HG03045 (cell line): ENCODE results near the gene RASL10B.

Experiments
- ATAC-seq: cut with Tn5 transposase; IDR thresholded peaks from one replicate; pipeline ENCODE4 v1.9.1; 2021; ENCODE audit warnings: mild to moderate bottlenecking, moderate library complexity; ENCODE audit not compliant: unreplicated experiment

Gene RASL10B

DNA sequence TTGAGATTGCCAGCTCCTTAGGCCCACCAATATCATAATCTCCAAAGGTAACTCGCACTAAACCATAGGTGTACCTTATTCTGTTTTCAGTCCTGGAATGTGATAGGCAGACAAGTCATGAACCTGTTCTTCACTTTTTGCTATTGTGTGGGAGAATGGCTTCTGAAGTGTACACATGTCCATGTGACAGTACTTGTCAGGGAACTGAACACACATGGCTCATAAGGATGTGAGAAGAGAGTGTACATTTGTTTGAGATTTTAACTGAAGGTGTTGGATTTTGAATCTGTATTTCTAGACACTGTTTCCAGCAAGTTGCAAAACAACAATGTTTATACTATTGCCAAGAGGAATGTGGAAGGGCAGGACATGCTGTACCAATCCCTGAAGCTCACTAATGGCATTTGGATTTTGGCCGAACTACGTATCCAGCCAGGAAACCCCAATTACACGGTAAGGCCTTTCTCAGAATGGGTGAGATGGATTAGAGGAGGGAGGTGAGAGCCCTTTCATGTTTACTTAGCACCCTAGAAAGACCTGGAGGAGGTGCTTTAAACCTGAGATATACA, 14.5 kb upstream of the RASL10B start:
- no peak for ATAC-seq

- ATAC-seq = no peak
Measured at GRCh38 chr17:35717475-35717874, 14.0 kb upstream of the RASL10B start.

DNA sequence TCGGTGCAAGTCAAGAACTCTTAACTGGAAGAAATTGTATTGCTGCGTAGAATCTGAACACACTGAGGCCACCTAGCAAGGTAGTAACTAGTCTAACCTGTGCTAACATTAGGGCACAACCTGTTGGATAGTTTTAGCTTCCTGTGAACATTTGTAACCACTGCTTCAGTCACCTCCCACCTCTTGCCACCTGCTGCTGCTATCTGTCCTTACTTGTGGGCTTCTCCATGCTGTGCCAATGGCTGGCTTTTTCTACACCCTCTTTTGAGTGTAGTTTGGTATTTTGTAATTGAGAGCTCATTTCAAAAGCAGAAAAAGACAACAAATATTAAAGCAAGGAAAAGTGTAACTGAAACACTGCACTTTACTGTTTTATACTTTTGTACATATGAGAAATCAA, 7.7 kb upstream of the RASL10B start:
- ATAC-seq = no peak

DNA sequence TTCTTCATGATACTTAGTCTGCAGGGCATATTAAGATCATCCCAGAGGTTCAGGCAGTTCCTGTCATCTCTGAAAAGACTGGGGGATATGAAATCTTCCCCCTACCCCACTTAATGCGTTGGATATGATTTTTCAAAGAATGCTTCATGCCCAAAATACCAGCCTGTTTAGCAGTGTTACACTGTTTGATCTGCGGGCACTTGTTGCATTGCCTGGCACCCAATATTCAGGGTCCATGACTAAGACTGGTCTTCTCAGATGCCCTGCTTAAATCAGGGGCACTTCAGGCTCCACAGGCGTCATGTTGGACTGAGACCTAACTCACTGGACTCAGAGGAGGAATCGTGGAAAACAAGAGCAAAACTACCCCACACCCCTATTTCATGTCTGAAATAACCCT, 6.4 kb upstream of the RASL10B start:
- no peak for ATAC-seq

- no peak for ATAC-seq
Measured at GRCh38 chr17:35725802-35726126, 5.7 kb upstream of the RASL10B start.

- ATAC-seq = no peak
Measured at GRCh38 chr17:35726127-35726952, 5.1 kb upstream of the RASL10B start.

- no peak for ATAC-seq
Measured at GRCh38 chr17:35726953-35727460, 4.4 kb upstream of the RASL10B start.

GRCh38 chr17:35727635-35728034, 3.8 kb upstream of the RASL10B start:
- no peak for ATAC-seq

- ATAC-seq = no peak
Measured at GRCh38 chr17:35728551-35728950, 2.9 kb upstream of the RASL10B start.

DNA sequence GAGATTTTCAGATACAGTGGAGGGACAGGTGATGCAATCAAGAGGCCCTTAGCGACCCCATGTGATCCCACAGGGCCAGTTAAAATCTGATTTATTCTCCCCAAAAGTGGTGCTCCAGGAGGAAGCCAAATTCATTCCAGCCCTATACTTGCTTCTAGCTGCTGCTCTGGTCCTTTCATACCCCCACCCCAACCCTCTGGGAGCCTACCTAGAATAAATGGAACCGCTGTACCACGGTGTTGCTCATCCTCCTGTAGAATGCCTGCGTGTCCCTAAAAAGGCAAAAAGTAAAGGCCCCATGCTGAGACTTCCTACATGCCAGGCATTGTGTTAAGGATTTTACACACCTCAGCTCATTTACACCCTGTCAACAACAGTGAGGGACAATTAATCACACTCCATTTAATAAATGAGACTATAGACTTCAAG, 2.0 kb upstream of the RASL10B start:
- no peak for ATAC-seq

DNA sequence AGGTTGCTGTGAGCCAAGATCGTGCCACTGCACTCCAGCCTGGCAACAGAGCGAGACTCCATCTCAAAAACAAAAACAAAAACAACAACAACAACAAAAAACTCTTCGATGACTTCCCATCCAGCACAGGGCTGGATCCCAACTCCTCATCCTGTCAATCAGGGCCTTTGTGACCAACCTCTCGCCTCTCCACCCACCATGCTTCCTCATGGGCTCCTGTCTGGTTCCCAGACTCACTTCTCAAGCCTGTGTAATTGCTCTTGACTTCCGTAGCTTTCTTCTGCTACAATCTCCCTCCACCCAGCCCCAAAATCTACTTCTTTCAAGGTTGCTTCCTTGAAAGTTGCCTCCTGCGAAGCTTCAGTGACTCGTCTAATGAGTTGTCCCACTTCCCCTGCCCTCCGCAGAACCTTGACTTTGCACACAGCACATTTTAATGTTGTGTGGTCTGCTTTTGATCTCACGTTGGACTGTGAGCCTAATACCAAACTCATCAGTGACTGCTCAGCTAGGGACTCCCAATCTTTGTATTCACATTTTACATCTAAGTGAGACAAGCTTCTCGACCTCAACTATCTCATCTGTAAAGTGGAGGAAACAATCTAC, 936 bp upstream of the RASL10B start:
- ATAC-seq = no peak

DNA sequence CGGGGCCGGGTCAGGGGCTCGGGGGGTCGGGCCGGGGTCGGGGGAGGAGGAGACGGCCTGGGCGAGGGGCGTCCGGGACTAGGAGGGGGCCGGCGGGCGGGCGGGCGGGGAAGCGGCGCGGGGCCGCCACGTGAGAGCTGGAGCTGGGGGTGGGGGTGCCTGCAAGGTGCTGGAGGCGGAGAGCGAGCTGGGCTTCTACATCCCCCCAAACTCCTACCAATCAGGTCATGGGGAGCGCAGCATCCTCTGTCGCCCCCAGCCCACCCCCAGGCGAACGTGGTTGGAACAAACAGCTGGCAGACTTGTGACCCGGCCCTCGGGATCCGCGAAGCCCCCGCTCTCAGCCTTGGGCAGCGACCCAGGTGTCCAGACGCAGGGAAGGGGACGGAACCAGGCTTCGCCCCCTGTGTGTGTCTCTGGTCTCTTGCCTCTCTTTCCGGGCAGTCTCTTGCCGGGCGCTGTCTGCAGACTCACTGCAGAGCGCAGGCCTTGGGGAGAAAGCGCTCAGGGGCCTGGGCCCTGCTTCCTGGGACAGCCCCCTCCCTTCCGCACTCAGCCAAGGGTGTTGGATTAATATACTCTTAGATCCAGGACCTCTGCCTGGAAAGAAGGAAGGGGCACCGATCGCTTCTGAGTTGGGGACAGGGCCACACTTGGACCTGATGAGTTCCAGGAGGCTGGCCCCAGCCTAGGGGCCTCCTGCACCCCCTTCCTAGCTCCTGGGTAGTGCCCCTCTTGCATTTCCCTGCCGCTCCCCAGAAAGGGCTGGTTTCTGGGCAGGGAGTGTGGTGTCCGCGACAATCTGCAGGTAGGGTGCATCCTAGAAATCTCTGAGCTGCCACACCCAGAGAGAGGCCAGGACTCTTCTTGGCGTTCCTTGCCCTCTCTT, 722 bp downstream of the RASL10B start:
- no peak for ATAC-seq

DNA sequence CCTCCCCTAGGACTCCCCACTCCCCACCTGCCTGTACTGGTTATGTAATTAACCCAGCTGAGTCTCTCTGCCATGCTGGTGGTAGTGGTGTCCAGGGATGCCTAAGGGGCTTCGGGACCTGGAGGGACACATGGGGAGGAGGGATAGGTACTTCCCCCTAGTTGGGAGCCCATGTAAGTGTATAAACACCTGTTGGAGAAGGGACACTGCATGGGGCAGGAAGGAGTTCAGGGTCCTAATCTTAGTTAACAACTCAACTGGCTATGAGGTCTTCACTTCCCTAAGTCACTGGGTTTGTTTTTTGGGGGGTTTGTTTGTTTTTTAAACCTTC, 1.3 kb downstream of the RASL10B start:
- no peak for ATAC-seq

GRCh38 chr17:35733366-35733765, 1.9 kb downstream of the RASL10B start:
- no peak for ATAC-seq

GRCh38 chr17:35734396-35734795, 3.0 kb downstream of the RASL10B start:
- no peak for ATAC-seq

GRCh38 chr17:35735036-35735805, 3.8 kb downstream of the RASL10B start:
- no peak for ATAC-seq

DNA sequence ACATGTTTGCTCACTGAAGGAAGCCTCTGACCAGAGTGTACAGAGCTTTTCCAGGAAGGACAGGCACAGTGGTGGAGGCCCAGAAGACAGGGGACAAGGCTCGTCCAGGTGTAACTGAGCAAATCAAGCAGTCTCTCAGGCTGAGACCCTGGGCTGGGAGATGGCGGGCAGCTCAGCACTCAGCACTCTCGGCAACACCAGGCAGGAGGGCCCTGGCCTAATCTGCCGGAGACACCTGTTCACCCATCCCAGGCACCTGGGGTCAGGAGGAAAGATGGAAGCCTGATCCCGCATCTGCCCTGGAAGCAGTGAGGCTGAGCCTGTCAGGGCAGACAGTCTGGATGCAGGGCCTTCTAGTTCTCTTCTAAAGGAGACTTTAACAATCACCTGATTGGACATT, 4.8 kb downstream of the RASL10B start:
- ATAC-seq = no peak

DNA sequence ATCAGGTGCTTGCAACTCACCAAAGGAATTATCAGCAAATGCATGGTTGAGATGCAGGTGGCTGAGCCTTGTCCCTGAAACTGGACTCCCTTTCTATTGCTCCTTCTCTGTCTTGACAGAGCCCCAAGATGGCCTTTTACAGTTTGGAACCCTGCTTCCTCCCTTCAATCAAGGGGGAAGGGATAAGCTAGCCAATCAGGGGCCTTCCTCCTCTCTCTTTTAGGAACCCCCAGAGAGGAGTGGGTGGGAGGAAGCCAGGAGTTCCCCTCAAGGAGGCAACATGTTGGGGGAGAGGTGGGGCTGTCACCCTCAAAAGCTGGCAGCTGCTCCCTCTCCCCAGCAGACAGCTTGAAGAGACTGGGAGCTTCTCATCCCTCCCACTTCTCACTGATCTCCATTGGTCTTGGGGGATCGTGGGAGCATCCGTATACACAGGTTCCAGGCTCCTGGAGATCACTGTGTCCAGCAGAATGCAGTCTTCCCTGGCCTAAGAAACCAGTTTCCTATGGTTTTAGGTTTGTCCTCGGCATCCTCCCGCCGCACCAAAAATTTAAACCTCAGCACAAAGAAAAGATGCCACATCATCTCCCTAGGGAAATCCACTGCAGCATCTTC, 7.2 kb downstream of the RASL10B start:
- no peak for ATAC-seq

- no peak for ATAC-seq
Measured at GRCh38 chr17:35740216-35740615, 8.8 kb downstream of the RASL10B start.
